Activated T-cell treated with anti-CD3 and anti-CD28 coated beads, Interleukin-2, amount 50 U/mL, for 1 hour (primary cell): ENCODE results near the gene PAXIP1.
"Not testable (repeated sequence)": the region's sequence is repeated elsewhere in the genome, so short reads cannot be mapped to it uniquely, and the experiment has no call there.

Experiments
- DNase-seq: peaks from one replicate; pipeline ENCODE4 v3.0.0-alpha.2; 2020

The PAXIP1 gene, protein sequence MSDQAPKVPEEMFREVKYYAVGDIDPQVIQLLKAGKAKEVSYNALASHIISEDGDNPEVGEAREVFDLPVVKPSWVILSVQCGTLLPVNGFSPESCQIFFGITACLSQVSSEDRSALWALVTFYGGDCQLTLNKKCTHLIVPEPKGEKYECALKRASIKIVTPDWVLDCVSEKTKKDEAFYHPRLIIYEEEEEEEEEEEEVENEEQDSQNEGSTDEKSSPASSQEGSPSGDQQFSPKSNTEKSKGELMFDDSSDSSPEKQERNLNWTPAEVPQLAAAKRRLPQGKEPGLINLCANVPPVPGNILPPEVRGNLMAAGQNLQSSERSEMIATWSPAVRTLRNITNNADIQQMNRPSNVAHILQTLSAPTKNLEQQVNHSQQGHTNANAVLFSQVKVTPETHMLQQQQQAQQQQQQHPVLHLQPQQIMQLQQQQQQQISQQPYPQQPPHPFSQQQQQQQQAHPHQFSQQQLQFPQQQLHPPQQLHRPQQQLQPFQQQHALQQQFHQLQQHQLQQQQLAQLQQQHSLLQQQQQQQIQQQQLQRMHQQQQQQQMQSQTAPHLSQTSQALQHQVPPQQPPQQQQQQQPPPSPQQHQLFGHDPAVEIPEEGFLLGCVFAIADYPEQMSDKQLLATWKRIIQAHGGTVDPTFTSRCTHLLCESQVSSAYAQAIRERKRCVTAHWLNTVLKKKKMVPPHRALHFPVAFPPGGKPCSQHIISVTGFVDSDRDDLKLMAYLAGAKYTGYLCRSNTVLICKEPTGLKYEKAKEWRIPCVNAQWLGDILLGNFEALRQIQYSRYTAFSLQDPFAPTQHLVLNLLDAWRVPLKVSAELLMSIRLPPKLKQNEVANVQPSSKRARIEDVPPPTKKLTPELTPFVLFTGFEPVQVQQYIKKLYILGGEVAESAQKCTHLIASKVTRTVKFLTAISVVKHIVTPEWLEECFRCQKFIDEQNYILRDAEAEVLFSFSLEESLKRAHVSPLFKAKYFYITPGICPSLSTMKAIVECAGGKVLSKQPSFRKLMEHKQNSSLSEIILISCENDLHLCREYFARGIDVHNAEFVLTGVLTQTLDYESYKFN

GRCh38 chr7:155003092-155003375 lies at the start of gene PAXIP1:
Gene PAXIP1 (minus strand): TSS chr7:155003124. CDS start chr7:155002929, 195 bp downstream.
- peak; percentile 87 for DNase-seq

- no peak for DNase-seq
Measured at GRCh38 chr7:155051355-155051754, 48.4 kb upstream of the PAXIP1 start.

GRCh38 chr7:155048006-155048405 lies 45.1 kb upstream of the PAXIP1 start:
- DNase-seq = no peak

DNA sequence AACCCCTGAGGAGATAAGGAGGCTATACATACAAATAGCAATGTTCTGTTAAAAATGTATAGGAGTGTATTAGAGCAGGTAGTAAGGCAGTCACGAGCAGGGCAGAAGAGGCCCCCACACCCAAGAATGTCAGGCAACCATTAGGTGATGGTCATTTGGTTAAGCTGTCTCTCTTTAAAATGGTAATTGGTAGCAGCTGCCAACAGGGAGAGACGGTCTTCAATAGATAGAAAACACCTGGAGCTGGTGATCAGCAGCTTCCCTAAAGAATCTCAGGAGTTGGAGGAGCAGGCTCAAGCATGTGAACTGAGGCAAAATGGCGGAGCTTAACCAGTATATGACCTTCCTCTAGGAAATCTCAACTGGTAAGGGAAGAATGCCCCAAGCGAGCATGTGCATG lies 40.8 kb upstream of the PAXIP1 start:
- DNase-seq = no peak

DNA sequence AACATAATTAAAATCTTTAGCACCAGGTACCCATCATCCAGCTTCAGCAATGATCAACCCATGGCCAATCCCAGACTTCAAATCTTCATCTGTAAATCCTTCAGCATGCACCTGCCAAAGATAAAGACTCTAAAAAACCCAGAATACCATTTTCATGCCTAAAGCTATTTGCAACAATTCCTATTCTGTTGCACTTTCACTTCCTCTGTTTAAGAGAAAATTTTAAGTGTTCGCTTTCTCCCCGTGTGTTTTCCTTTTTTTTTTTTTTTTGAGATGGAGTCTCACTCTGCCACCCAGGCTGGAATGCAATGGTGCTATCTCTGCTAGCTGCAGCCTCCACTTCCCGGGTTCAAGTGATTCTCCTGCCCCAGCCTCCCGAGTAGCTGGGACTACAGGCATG lies 35.4 kb upstream of the PAXIP1 start:
- DNase-seq = no peak

DNA sequence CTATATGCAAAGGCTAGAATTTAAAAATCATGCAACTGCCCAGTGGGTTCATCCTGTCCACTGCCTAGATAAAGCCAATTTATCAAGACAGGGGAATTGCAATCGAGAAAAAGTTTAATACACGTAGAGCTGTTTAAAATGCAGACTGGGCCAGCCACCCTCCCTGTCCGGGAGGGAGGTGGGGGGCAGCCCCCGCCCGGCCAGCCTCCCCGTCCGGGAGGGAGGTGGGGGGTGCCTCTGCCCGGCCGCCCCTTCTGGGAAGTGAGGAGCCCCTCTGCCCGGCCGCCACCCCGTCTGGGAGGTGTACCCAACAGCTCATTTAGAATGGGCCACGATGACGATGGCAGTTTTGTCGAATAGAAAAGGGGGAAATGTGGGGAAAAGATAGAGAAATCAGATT lies 31.6 kb upstream of the PAXIP1 start:
- not testable (repeated sequence) for DNase-seq

- DNase-seq = no peak
Measured at GRCh38 chr7:155032978-155033377, 30.1 kb upstream of the PAXIP1 start.

GRCh38 chr7:155027879-155028278 lies 25.0 kb upstream of the PAXIP1 start:
- no peak for DNase-seq

- DNase-seq = no peak
Measured at GRCh38 chr7:155021699-155022145, 18.8 kb upstream of the PAXIP1 start.

- DNase-seq = no peak
Measured at GRCh38 chr7:155020996-155021395, 18.1 kb upstream of the PAXIP1 start.

DNA sequence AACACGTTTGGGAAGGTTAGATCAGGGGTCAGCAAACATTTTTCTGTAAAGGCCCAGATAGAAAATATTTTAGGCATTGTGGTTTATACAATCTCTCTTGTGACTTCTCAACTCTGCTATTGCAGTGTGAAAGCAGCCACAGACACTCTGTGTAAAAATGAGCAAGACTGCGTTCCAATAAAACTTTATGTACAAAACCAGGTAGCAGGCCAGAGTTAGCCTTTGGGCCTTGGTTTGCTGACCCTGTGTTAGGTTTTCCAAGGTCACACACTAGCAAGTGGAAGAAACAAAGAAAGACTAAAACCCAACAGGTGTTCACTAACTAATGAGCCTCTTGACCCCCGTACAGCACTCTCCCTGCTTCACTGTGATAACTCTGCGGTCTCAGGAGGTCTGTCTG lies 14.9 kb upstream of the PAXIP1 start:
- no peak for DNase-seq

- no peak for DNase-seq
Measured at GRCh38 chr7:155011086-155011485, 8.2 kb upstream of the PAXIP1 start.

GRCh38 chr7:155009570-155010157 lies 6.7 kb upstream of the PAXIP1 start:
- DNase-seq = peak; percentile 32

GRCh38 chr7:155007947-155008346 lies 5.0 kb upstream of the PAXIP1 start:
- no peak for DNase-seq

GRCh38 chr7:155003376-155004214 lies 671 bp upstream of the PAXIP1 start:
- no peak for DNase-seq

DNA sequence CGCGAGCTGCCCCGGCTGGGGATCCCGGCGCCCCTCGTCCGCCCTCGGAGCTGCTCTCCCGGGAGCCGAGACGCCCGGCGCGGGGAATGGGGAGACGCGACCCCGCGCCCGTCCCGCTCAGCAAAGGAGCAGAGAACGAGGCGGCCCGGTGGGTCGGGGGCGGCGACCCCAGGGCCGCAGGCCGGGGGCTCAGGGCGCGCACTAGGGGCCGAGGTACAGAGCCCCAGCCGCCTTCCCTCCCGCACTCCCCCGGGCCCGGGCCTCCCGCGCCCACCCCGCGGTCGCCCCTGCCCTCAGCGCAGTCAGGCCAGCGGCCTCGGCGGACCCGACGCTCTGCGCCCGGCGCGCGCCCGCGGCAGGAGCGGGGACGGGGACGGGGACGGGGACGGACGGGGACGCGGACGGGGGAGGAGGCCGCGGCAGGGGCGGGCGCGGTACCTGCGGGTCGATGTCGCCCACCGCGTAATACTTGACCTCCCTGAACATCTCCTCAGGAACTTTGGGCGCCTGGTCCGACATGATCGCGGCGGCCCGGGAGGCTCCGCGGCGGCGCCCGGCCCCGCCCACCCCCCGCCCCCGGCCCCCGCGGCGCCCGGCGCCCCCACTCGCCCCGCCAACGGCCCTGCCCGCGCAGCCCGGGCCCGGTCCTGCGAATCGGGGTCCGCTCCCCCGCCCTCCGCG lies 373 bp downstream of the PAXIP1 start:
- no peak for DNase-seq

GRCh38 chr7:155001756-155002410 lies 1.0 kb downstream of the PAXIP1 start:
- no peak for DNase-seq

GRCh38 chr7:155000795-155001194 lies 2.1 kb downstream of the PAXIP1 start:
- no peak for DNase-seq

DNA sequence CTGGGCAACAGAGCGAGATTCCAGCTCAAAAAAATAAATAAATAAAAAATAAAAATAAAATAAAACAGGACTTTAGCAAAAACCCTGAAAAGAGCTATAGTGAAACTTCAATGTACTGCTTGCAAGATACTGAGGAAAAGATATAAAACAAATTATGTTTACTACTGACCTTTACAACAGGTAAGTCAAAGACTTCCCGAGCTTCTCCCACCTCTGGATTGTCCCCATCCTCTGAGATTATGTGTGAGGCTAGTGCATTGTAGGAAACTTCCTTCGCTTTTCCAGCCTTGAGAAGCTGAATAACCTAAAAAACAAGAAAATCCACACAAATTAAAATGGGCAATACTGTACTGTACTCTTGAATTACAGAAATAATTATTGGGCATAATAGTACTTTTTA lies 4.4 kb downstream of the PAXIP1 start:
- no peak for DNase-seq

DNA sequence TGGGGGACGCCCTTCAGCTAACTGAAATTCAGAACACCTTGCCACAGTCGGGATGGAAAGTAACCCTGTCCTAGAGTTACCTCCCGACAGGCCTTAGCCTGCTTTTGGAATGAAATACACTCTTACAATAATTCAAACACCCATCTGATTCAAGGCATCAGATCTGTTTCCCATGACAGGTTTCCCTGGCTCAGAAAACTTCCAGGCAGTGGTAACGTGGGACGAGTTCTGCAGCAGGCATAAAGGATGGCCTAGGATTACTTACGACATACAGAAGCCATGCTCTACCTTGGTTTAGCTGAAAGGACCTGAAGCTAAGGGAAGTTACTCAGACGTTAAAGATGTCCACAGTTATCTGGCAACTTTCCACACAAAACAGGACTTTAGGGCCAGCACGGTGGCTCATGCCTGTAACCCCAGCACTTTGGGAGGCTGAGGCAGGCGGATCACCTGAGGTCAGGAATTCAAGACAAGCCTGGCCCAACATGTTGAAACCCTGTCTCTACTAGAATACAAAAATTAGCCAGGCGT lies 5.0 kb downstream of the PAXIP1 start:
- DNase-seq = no peak

DNA sequence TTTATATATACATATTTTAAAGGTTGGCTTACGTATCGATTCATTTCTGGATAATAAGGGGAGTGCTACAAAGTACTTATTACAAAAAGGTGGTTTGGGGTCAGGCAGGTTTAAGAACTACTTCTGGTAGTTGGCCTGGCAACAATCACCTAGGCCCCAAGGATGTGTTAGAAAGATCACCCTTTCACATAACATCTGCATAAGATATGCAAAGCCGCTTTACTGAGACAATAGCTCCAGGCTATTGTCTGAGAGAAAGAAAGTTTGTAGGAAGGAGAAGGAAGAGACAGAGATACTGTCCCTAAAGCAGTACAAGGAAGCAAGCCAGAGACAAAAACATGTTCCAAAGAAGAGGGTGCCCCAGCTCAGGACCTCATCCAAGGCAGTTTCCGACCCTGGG lies 6.2 kb downstream of the PAXIP1 start:
- DNase-seq = no peak
